Endothelial cell of umbilical vein (primary cell): ENCODE measurements around the gene DECR2. TPM values are rescaled to one million over a fixed set of nuclear protein-coding genes. Genes with fewer than 3 reads are reported as not detected.
A peak's percentile ranks its signal among the peaks of the same experiment; 100 is the strongest.
"Not testable (repeated sequence)": the region's sequence is repeated elsewhere in the genome, so short reads cannot be mapped to it uniquely, and the experiment has no call there.

Experiments
- BruUV-seq: library from RNA; stranded (reverse); fragments of 400-500 nt; replicated peaks from 2 replicates; lab custom pipeline; 2021; lab: Mats Ljungman, UMichigan
- CTCF ChIA-PET: fragments of 300-600, 350-600 bp; sonication (Branson Sonifier 250); formaldehyde crosslinking; loops from one replicate; lab custom pipeline; 2021; ENCODE audit warnings: antibody characterized with exemption, inconsistent platforms; lab: Charles Lee
- POLR2A ChIA-PET: fragments of 300-600, 350-600 bp; sonication (Branson Sonifier 250); formaldehyde crosslinking; loops from one replicate; lab custom pipeline; 2021; ENCODE audit warnings: antibody characterized with exemption, inconsistent platforms; lab: Charles Lee
- DNase-seq: peaks from one replicate; pipeline ENCODE4 v3.0.0-alpha.2; 2011; ENCODE audit warnings: low read depth, low spot score
- FAIRE-seq: peaks from 2 replicates; lab custom pipeline; 2011; peaks lifted over from hg19 to GRCh38; lab: Jason Lieb, UNC
- H2AFZ ChIP-seq: 2 replicates; pipeline ENCODE4 v1.6.0; 2012; ENCODE audit warnings: low read depth, low read length, control low read depth, inconsistent platforms
- H3K27ac ChIP-seq: 2 replicates; pipeline ENCODE4 v1.5.1; 2011; ENCODE audit warnings: low read depth, mild to moderate bottlenecking, control low read depth, low read length, moderate library complexity; ENCODE audit not compliant: insufficient read depth
- H3K27me3 ChIP-seq, 2 experiments: 2 replicates each; pipeline versions ENCODE4 v1.6.0 to v1.6.1; 2011; ENCODE audit warnings: low read length in 2 of 2, mixed read lengths in 1 of 2; ENCODE audit not compliant: control insufficient read depth in 2 of 2, insufficient read depth in 2 of 2
- H3K36me3 ChIP-seq, 2 experiments: 2 replicates in 1 of 2; 3 replicates in 1 of 2; pipeline ENCODE4 v1.5.1; 2011; ENCODE audit warnings: low read length in 2 of 2, mild to moderate bottlenecking in 1 of 2, moderate library complexity in 1 of 2; ENCODE audit not compliant: control insufficient read depth in 2 of 2, insufficient read depth in 2 of 2; ENCODE audit errors: extremely low read depth in 1 of 2
- H3K4me1 ChIP-seq: 3 replicates; pipeline ENCODE4 v1.5.1; 2011; ENCODE audit warnings: mild to moderate bottlenecking, low read length; ENCODE audit not compliant: control insufficient read depth, insufficient read depth; ENCODE audit errors: extremely low read depth
- H3K4me2 ChIP-seq: 2 replicates; pipeline ENCODE4 v1.6.1; 2011; ENCODE audit warnings: low read length, control low read depth, mixed read lengths; ENCODE audit not compliant: insufficient read depth
- H3K4me3 ChIP-seq, 3 experiments: fragments of 200-600 bp in 1 of 3; sonication (generic), shearing (Covaris generic) in 1 of 3; replicated peaks in 1 of 3; 2 replicates each; pipeline ENCODE4 v1.5.1; 2011 to 2016; ENCODE audit warnings: control low read depth in 3 of 3, low read length in 3 of 3, mild to moderate bottlenecking in 2 of 3, inconsistent platforms in 1 of 3, low read depth in 1 of 3, moderate library complexity in 1 of 3; ENCODE audit not compliant: insufficient read depth in 1 of 3
- H3K79me2 ChIP-seq: 2 replicates; pipeline ENCODE4 v1.6.0; 2012; ENCODE audit warnings: low read length, inconsistent platforms; ENCODE audit not compliant: control insufficient read depth, insufficient read depth
- H3K9ac ChIP-seq: replicated peaks from 2 replicates; pipeline ENCODE3; 2011; ENCODE audit warnings: low read length, control low read depth; ENCODE audit not compliant: insufficient read depth; ENCODE audit errors: extremely low read depth
- H3K9me1 ChIP-seq: replicated peaks from 3 replicates; pipeline ENCODE4 v1.6.0; 2011; ENCODE audit warnings: mild to moderate bottlenecking, low read length; ENCODE audit not compliant: control insufficient read depth, insufficient read depth; ENCODE audit errors: extremely low read depth
- H3K9me3 ChIP-seq: replicated peaks from 2 replicates; pipeline ENCODE4 v1.5.1; 2012; ENCODE audit warnings: low read length, inconsistent platforms; ENCODE audit not compliant: control insufficient read depth, insufficient read depth
- H4K20me1 ChIP-seq: replicated peaks from 2 replicates; pipeline ENCODE3; 2011; ENCODE audit warnings: mild to moderate bottlenecking, low read length; ENCODE audit not compliant: control insufficient read depth, insufficient read depth; ENCODE audit errors: extremely low read depth
- CTCF ChIP-seq, 2 donors: IDR thresholded peaks; 1 replicate in 1 of 2; 2 replicates in 1 of 2; pipeline ENCODE4 v1.5.1; 2011; ENCODE audit warnings: low read length in 2 of 2, mild to moderate bottlenecking in 2 of 2, moderate library complexity in 2 of 2, control low read depth in 1 of 2, inconsistent platforms in 1 of 2, low read depth in 1 of 2; ENCODE audit not compliant: insufficient read depth in 1 of 2; ENCODE audit errors: extremely low read depth in 1 of 2
- EZH2 ChIP-seq: IDR thresholded peaks from 2 replicates; pipeline ENCODE4 v1.6.1; 2012; ENCODE audit warnings: borderline replicate concordance, low read depth, mild to moderate bottlenecking, moderate library complexity, low read length, inconsistent platforms; ENCODE audit not compliant: severe bottlenecking
- FOS ChIP-seq: IDR thresholded peaks from 2 replicates; pipeline ENCODE4 v1.6.1; 2011; ENCODE audit warnings: mild to moderate bottlenecking, low read length, moderate library complexity, borderline replicate concordance; ENCODE audit not compliant: insufficient read depth
- MAX ChIP-seq: IDR thresholded peaks from 2 replicates; pipeline ENCODE4 v1.6.1; 2011; ENCODE audit not compliant: insufficient read depth, insufficient read length
- dilution Hi-C: fragments of 300-500 bp; cut with MboI; formaldehyde crosslinking; loops from one replicate; pipeline ENCODE4 v1.15.0; 2019; ENCODE audit warnings: low sequenced_read_pairs; ENCODE audit not compliant: extremely low pct_ligation_motif_present
- intact Hi-C: fragments of 100-400 bp; cut with micrococcal nuclease; formaldehyde crosslinking; loops from one replicate; pipeline ENCODE4 v1.10.0; 2022
- polyA plus RNA-seq, 4 experiments: library from polyadenylated mRNA; depleted of rRNA in 3 of 4; stranded (reverse) in 3 of 4; unstranded in 1 of 4; fragments of >200 nt; gene quantifications; 2 replicates each; pipeline versions ENCODE4 v1.2.1 to v1.2.3, GENCODE V29; 2011 to 2012; ENCODE audit warnings: missing spikeins in 1 of 4
- total RNA-seq: library from RNA; stranded (reverse); gene quantifications from 2 replicates; pipeline ENCODE4 v1.2.3, GENCODE V29; 2021

The DECR2 gene
- total and polyA plus RNA-seq, 2 donors (not counting 3 experiments of a cell fraction or from before 2014, with no cell fraction given), result 28.3 to 46.5 TPM

- Histone ChIP-seq H2AFZ (no peak overlapping the region), H3K27me3 (no peaks in the 10 kb centered on the region), H3K9me1 (no peaks in the 10 kb centered on the region), H3K9me3 (no peaks in the 10 kb centered on the region), H3K4me3 (no peak overlapping the region), H3K9ac (no peak overlapping the region), H3K79me2 (no peaks in the 10 kb centered on the region), H3K36me3 (peaks cover 0 to 2% of the 10 kb centered on the region in 2 experiments), H3K4me1 (no peaks in the 10 kb centered on the region), H4K20me1 (no peaks in the 10 kb centered on the region), H3K4me2 (no peak overlapping the region), H3K27ac (no peak overlapping the region)
- no TSS peak for BruUV-seq
- CTCF ChIA-PET, result interaction anchor here (0.6 to 4.8 kb wide), 23 partner anchors 9 to 308 kb away, joined by 3 to 130 read pairs (median 7); partner anchors contain the start of genes FAM234A, HBQ1, LUC7L and MRPL28
- FAIRE-seq (no peak), DNase-seq (no peak)
- intact Hi-C loops (no loop called here), dilution Hi-C loops (no loop called here)
- POLR2A ChIA-PET, result no interaction called here
- TF ChIP-seq MAX (no peak), EZH2 (no peak)
Observed at GRCh38 chr16:361341-361871, 40.3 kb upstream of the DECR2 start.

GRCh38 chr16:361872-362701, 39.6 kb upstream of the DECR2 start:
- no peak overlapping the region for H3K4me3 ChIP-seq
- no peak for TF ChIP-seq FOS
- peak; percentile 65 to 83 for TF ChIP-seq CTCF (IDR thresholded peaks at IDR 0.05; ENCODE audit: extremely low read depth in 1 of 2, insufficient read depth in 1 of 2, low read depth in 1 of 2, low read length in 2 of 2)
- FAIRE-seq (peak; percentile 78), DNase-seq (peak; percentile 70)
- H3K27me3 ChIP-seq, result no peaks in the 10 kb centered on the region
- dilution Hi-C loops (no loop called here), intact Hi-C loops (loop anchor here (1.0 kb wide), 1 partner anchor 255 kb away; no protein-coding TSS in a partner anchor)
- H4K20me1 ChIP-seq, result no peaks in the 10 kb centered on the region
- H3K27ac ChIP-seq, result no peak overlapping the region
- H3K79me2 ChIP-seq, result no peaks in the 10 kb centered on the region
- no peak overlapping the region for H3K9ac ChIP-seq
- H3K4me2 ChIP-seq, result no peak overlapping the region
- H2AFZ ChIP-seq, result no peak overlapping the region
- ChIA-PET POLR2A (no interaction called here), CTCF (interaction anchor here (0.6 to 4.8 kb wide), 37 partner anchors 8 to 309 kb away, joined by 3 to 130 read pairs (median 5); partner anchors contain the start of genes AXIN1, FAM234A, HBQ1 and LUC7L)
- no TSS peak for BruUV-seq
- no peaks in the 10 kb centered on the region for H3K9me3 ChIP-seq
- no peaks in the 10 kb centered on the region for H3K4me1 ChIP-seq
- H3K9me1 ChIP-seq, result no peaks in the 10 kb centered on the region
- H3K36me3 ChIP-seq, result peaks cover 0 to 3% of the 10 kb centered on the region in 2 experiments

GRCh38 chr16:362702-362999, 39.0 kb upstream of the DECR2 start:
- BruUV-seq, H4K20me1 ChIP-seq, H3K4me3 ChIP-seq, H2AFZ ChIP-seq, DNase-seq, dilution Hi-C loops, H3K9ac ChIP-seq, H3K27ac ChIP-seq, H3K9me3 ChIP-seq, H3K9me1 ChIP-seq, POLR2A ChIA-PET, H3K36me3 ChIP-seq, H3K79me2 ChIP-seq, H3K4me1 ChIP-seq, H3K27me3 ChIP-seq, H3K4me2 ChIP-seq, FAIRE-seq: not testable (repeated sequence)
- intact Hi-C loops, result loop anchor here (1.0 kb wide), 1 partner anchor 255 kb away; no protein-coding TSS in a partner anchor
- CTCF ChIA-PET, result interaction anchor here (0.6 to 4.8 kb wide), 36 partner anchors 8 to 309 kb away, joined by 3 to 130 read pairs (median 5); partner anchors contain the start of genes AXIN1, FAM234A, HBQ1 and LUC7L
